ENCODE measurements around the gene ELAVL3.

ELAVL3 gene

GRCh38 chr19:11480715-11481533 is at the start of gene ELAVL3:
TSS of gene ELAVL3 (minus strand) at chr19:11481046. CDS start at chr19:11480608, 438 bp downstream.
- H3K27me3 Mint-ChIP-seq, result peaks cover 38% of the 10 kb centered on the region
- H3K4me3 Mint-ChIP-seq, result peak within 1 kb of the TSS; percentile 81
- H3K9me3 Mint-ChIP-seq, result no peaks in the 10 kb centered on the region
- H3K27ac Mint-ChIP-seq, result no peak within 1 kb of the TSS
- peaks cover 16% of the 10 kb centered on the region for H3K36me3 Mint-ChIP-seq
- H3K4me1 Mint-ChIP-seq, result peaks cover 35% of the 10 kb centered on the region
- ATAC-seq, result no peak

GRCh38 chr19:11530432-11530831 is 49.6 kb upstream of the ELAVL3 start:
- Mint-ChIP-seq H3K4me3 (no peak overlapping the region), H3K36me3 (peaks cover 5% of the 10 kb centered on the region)

GRCh38 chr19:11528551-11529341 is 47.9 kb upstream of the ELAVL3 start, which contains the start of gene ECSIT:
TSS of gene ECSIT (minus strand) at chr19:11529134. CDS start at chr19:11519170, 9,964 bp downstream.
- Mint-ChIP-seq H3K4me3 (peak within 1 kb of the TSS; percentile 100), H3K36me3 (peaks cover 5% of the 10 kb centered on the region), H3K4me1 (peaks cover 16% of the 10 kb centered on the region), H3K9me3 (no peaks in the 10 kb centered on the region), H3K27me3 (no peaks in the 10 kb centered on the region), H3K27ac (peak within 1 kb of the TSS; percentile 98)
- ATAC-seq, result peak; percentile 100

More at GRCh38 chr19:11530432-11530831, 49.6 kb upstream of the ELAVL3 start:
- H3K27me3 Mint-ChIP-seq, result no peaks in the 10 kb centered on the region
- H3K4me1 Mint-ChIP-seq, result peaks cover 33% of the 10 kb centered on the region
- H3K9me3 Mint-ChIP-seq, result no peaks in the 10 kb centered on the region
- no peak overlapping the region for H3K27ac Mint-ChIP-seq
- ATAC-seq, result no peak

GRCh38 chr19:11519138-11519537 is 38.3 kb upstream of the ELAVL3 start:
- Mint-ChIP-seq H3K4me1 (no peaks in the 10 kb centered on the region), H3K27ac (no peak overlapping the region), H3K9me3 (no peaks in the 10 kb centered on the region), H3K36me3 (peaks cover 36% of the 10 kb centered on the region), H3K4me3 (no peak overlapping the region), H3K27me3 (no peaks in the 10 kb centered on the region)
- no peak for ATAC-seq

GRCh38 chr19:11513946-11514345 is 33.1 kb upstream of the ELAVL3 start:
- Mint-ChIP-seq H3K27ac (no peak overlapping the region), H3K27me3 (no peaks in the 10 kb centered on the region)
- no peak for ATAC-seq

GRCh38 chr19:11510444-11510843 is 29.6 kb upstream of the ELAVL3 start:
- Mint-ChIP-seq H3K4me1 (peaks cover 21% of the 10 kb centered on the region), H3K4me3 (no peak overlapping the region), H3K27ac (no peak overlapping the region), H3K36me3 (peaks cover 43% of the 10 kb centered on the region), H3K27me3 (no peaks in the 10 kb centered on the region), H3K9me3 (no peaks in the 10 kb centered on the region)
- no peak for ATAC-seq

More at GRCh38 chr19:11513946-11514345, 33.1 kb upstream of the ELAVL3 start:
- Mint-ChIP-seq H3K4me1 (no peaks in the 10 kb centered on the region), H3K4me3 (no peak overlapping the region), H3K36me3 (peaks cover 51% of the 10 kb centered on the region), H3K9me3 (no peaks in the 10 kb centered on the region)

- Mint-ChIP-seq H3K4me1 (peaks cover 32% of the 10 kb centered on the region), H3K27me3 (no peaks in the 10 kb centered on the region), H3K27ac (peak overlapping the region; percentile 91), H3K4me3 (peak overlapping the region; percentile 52), H3K9me3 (no peaks in the 10 kb centered on the region), H3K36me3 (peaks cover 20% of the 10 kb centered on the region)
- no peak for ATAC-seq
Observed at GRCh38 chr19:11507370-11508078, 26.7 kb upstream of the ELAVL3 start.

- H3K36me3 Mint-ChIP-seq, result peaks cover 16% of the 10 kb centered on the region
- H3K9me3 Mint-ChIP-seq, result no peaks in the 10 kb centered on the region
- no peak for ATAC-seq
- no peaks in the 10 kb centered on the region for H3K27me3 Mint-ChIP-seq
- H3K4me1 Mint-ChIP-seq, result peaks cover 32% of the 10 kb centered on the region
- peak overlapping the region; percentile 95 for H3K4me3 Mint-ChIP-seq
- peak overlapping the region; percentile 91 for H3K27ac Mint-ChIP-seq
Observed at GRCh38 chr19:11506967-11507366, 26.1 kb upstream of the ELAVL3 start.

GRCh38 chr19:11506101-11506555 is 25.3 kb upstream of the ELAVL3 start:
- Mint-ChIP-seq H3K9me3 (no peaks in the 10 kb centered on the region), H3K27ac (peak overlapping the region; percentile 91), H3K27me3 (no peaks in the 10 kb centered on the region), H3K36me3 (peaks cover 18% of the 10 kb centered on the region), H3K4me1 (peaks cover 38% of the 10 kb centered on the region), H3K4me3 (peak overlapping the region; percentile 95)
- peak; percentile 59 for ATAC-seq

- H3K4me1 Mint-ChIP-seq, result peaks cover 43% of the 10 kb centered on the region
- H3K27ac Mint-ChIP-seq, result peak within 1 kb of the TSS; percentile 91
- H3K27me3 Mint-ChIP-seq, result no peaks in the 10 kb centered on the region
- peak; percentile 82 for ATAC-seq
- peak within 1 kb of the TSS; percentile 95 for H3K4me3 Mint-ChIP-seq
- H3K36me3 Mint-ChIP-seq, result peaks cover 18% of the 10 kb centered on the region
- no peaks in the 10 kb centered on the region for H3K9me3 Mint-ChIP-seq
Observed at GRCh38 chr19:11505504-11506100, 24.8 kb upstream of the ELAVL3 start, which contains the start of gene ZNF653. TSS of gene ZNF653 (minus strand) at chr19:11505839. CDS start at chr19:11505786, 53 bp downstream.

GRCh38 chr19:11505032-11505503 is 24.2 kb upstream of the ELAVL3 start:
- Mint-ChIP-seq H3K9me3 (no peaks in the 10 kb centered on the region), H3K27ac (peak overlapping the region; percentile 91), H3K4me3 (peak overlapping the region; percentile 95), H3K27me3 (no peaks in the 10 kb centered on the region), H3K4me1 (peaks cover 44% of the 10 kb centered on the region), H3K36me3 (peaks cover 16% of the 10 kb centered on the region)
- ATAC-seq, result peak; percentile 97

GRCh38 chr19:11504502-11505031 is 23.7 kb upstream of the ELAVL3 start:
- Mint-ChIP-seq H3K27me3 (no peaks in the 10 kb centered on the region), H3K9me3 (no peaks in the 10 kb centered on the region), H3K4me1 (peaks cover 44% of the 10 kb centered on the region), H3K4me3 (peak overlapping the region; percentile 95), H3K36me3 (peaks cover 20% of the 10 kb centered on the region), H3K27ac (peak overlapping the region; percentile 91)
- no peak for ATAC-seq

GRCh38 chr19:11499890-11500420 is 19.1 kb upstream of the ELAVL3 start:
- ATAC-seq, result no peak
- Mint-ChIP-seq H3K36me3 (peaks cover 48% of the 10 kb centered on the region), H3K4me1 (peaks cover 22% of the 10 kb centered on the region), H3K27me3 (no peaks in the 10 kb centered on the region), H3K4me3 (no peak overlapping the region), H3K9me3 (no peaks in the 10 kb centered on the region), H3K27ac (no peak overlapping the region)

GRCh38 chr19:11499220-11499726 is 18.4 kb upstream of the ELAVL3 start:
- Mint-ChIP-seq H3K4me3 (no peak overlapping the region), H3K27me3 (no peaks in the 10 kb centered on the region), H3K27ac (no peak overlapping the region), H3K36me3 (peaks cover 53% of the 10 kb centered on the region), H3K4me1 (peaks cover 15% of the 10 kb centered on the region), H3K9me3 (no peaks in the 10 kb centered on the region)
- no peak for ATAC-seq

Measured in stimulated activated memory B cell treated with anti-CD40 and anti-IgM and Interleukin-4, amounts not matched to agents 10 μg/mL and 1 μg/mL and 100 μg/mL, for 72 hours (primary cell).